GM23338 (cell line): ENCODE data around the gene PRELP.

Experiments used
- CTCF ChIP-seq, 2 experiments: fragments of 200-600 bp in 1 of 2; sonication (generic) in 1 of 2; conservative IDR thresholded peaks; 2 replicates each; pipeline versions ENCODE4 v1.5.1 to v1.6.1; 2016 to 2017; ENCODE audit warnings: antibody characterized with exemption in 2 of 2, low read depth in 2 of 2, mild to moderate bottlenecking in 2 of 2, moderate library complexity in 1 of 2
- ETS1 ChIP-seq: IDR thresholded peaks from 2 replicates; pipeline ENCODE4 v1.6.1; 2016; ENCODE audit warnings: antibody characterized with exemption
- EZH2 ChIP-seq: fragments of 200-600 bp; sonication (generic); IDR thresholded peaks from one replicate; pipeline ENCODE4 v1.8.0; 2017; ENCODE audit warnings: antibody characterized with exemption, mild to moderate bottlenecking, low read depth; ENCODE audit not compliant: unreplicated experiment
- EZH2phosphoT487 ChIP-seq: fragments of 200-600 bp; sonication (generic); IDR thresholded peaks from one replicate; pipeline ENCODE4 v1.8.1; 2018; ENCODE audit warnings: antibody characterized with exemption; ENCODE audit not compliant: unreplicated experiment
- JUNB ChIP-seq: IDR thresholded peaks from one replicate; pipeline ENCODE4 v1.6.1; 2016; ENCODE audit warnings: antibody characterized with exemption; ENCODE audit not compliant: unreplicated experiment
- POLR2AphosphoS5 ChIP-seq: IDR thresholded peaks from 2 replicates; pipeline ENCODE4 v1.6.1; 2016; ENCODE audit warnings: antibody characterized with exemption, low read depth
- REST ChIP-seq: IDR thresholded peaks from one replicate; pipeline ENCODE4 v1.6.1; 2018; ENCODE audit warnings: antibody characterized with exemption; ENCODE audit not compliant: unreplicated experiment
- ZNF462 ChIP-seq: fragments of 250-450 bp; sonication (Bioruptor Pico); IDR thresholded peaks from 2 replicates; pipeline ENCODE4 v1.5.0; 2020; ENCODE audit warnings: mild to moderate bottlenecking, moderate library complexity

GRCh38 chr1:203468326-203468725 lies 7.3 kb upstream of the PRELP start:
- no peak for TF ChIP-seq CTCF (conservative IDR thresholded peaks at IDR 0.05; ENCODE audit: low read depth in 2 of 2)
- TF ChIP-seq POLR2AphosphoS5: no peak
- no peak for TF ChIP-seq EZH2
- no peak for TF ChIP-seq EZH2phosphoT487
- TF ChIP-seq ZNF462 (CRISPR knock-in tag): no peak
- no peak for TF ChIP-seq REST
- no peak for TF ChIP-seq ETS1
- no peak for TF ChIP-seq JUNB
